ENCODE data around the gene SLC35E4. TPM values are rescaled to one million over a fixed set of nuclear protein-coding genes. Genes with fewer than 3 reads are reported as not detected.

Gene SLC35E4
- total and polyA plus RNA-seq, 2 experiments from 2014 or later: 1.4 to 5.5 TPM

DNA sequence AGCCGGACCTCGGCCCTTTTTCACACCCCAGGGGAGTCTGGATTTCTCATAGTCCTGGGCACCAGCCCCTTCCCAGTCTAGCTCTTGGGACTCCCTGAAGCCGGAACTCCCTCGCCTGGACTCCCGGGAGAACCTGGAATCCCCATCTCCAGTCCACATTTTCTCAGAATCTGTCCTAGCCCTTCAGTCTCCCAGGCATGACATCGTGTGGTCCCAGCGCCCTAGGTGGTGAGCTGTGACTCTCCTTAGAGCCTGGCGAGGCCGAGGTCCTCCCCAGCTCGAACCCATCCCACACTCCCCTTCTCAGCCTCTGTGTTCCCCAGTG is 32.8 kb downstream of the SLC35E4 start:
- no peaks in the 10 kb centered on the region for H3K79me2 ChIP-seq

DNA sequence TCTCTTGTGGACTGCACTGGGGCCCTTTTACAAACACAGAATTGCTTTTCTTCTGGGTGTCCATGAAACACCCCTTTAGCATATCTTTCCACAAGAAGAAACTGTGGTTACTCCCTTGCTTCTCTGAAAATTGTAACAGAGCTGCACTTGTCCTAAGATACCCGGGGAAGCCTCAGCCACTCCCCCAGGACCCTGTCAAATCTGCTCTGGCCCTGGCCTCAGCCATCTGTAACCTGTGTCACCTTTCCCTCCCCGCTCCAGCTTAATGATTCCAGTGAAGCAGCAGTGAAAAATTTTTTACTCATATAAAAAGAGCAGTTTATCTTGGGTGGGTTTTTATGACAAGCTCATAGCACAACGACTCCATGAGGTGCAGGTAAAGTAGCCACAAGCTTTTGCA is 35.5 kb downstream of the SLC35E4 start:
- no peaks in the 10 kb centered on the region for H4K20me1 ChIP-seq (ENCODE audit: insufficient read depth, poor library complexity, severe bottlenecking)
- peaks cover 7% of the 10 kb centered on the region for H3K27me3 ChIP-seq
- no peak overlapping the region for H3K4me3 ChIP-seq
- H3K9me2 ChIP-seq (replicated peaks; ENCODE audit: insufficient read depth): no peaks in the 10 kb centered on the region
- no peak overlapping the region for H2AFZ ChIP-seq
- no peaks in the 10 kb centered on the region for H3K79me2 ChIP-seq
- WGBS (ENCODE audit: low lambda C conversion rate, missing lambda C conversion rate): 81% methylated on average over 3 of the region's 3 CpGs
- no peaks in the 10 kb centered on the region for H3K36me3 ChIP-seq (replicated peaks; ENCODE audit: insufficient read depth, low read depth)
- H3K27ac ChIP-seq: no peak overlapping the region
- DNase-seq (ENCODE audit: low spot score): no peak
- TF ChIP-seq EZH2 (IDR thresholded peaks at IDR 0.05; ENCODE audit: borderline replicate concordance) (no peak), EZH2phosphoT487 (IDR thresholded peaks at IDR 0.05; ENCODE audit: low read depth, severe bottlenecking, unreplicated experiment) (no peak)
- TF ChIP-seq, protein P1, sequence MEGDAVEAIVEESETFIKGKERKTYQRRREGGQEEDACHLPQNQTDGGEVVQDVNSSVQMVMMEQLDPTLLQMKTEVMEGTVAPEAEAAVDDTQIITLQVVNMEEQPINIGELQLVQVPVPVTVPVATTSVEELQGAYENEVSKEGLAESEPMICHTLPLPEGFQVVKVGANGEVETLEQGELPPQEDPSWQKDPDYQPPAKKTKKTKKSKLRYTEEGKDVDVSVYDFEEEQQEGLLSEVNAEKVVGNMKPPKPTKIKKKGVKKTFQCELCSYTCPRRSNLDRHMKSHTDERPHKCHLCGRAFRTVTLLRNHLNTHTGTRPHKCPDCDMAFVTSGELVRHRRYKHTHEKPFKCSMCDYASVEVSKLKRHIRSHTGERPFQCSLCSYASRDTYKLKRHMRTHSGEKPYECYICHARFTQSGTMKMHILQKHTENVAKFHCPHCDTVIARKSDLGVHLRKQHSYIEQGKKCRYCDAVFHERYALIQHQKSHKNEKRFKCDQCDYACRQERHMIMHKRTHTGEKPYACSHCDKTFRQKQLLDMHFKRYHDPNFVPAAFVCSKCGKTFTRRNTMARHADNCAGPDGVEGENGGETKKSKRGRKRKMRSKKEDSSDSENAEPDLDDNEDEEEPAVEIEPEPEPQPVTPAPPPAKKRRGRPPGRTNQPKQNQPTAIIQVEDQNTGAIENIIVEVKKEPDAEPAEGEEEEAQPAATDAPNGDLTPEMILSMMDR (IDR thresholded peaks at IDR 0.05; ENCODE audit: poor library complexity): no peak
- no peaks in the 10 kb centered on the region for H3K9me3 ChIP-seq (ENCODE audit: low read depth)
- H3K4me2 ChIP-seq: no peak overlapping the region
- no peaks in the 10 kb centered on the region for H3K4me1 ChIP-seq (ENCODE audit: insufficient read depth)

More for the DNA sequence above, 32.8 kb downstream of the SLC35E4 start:
- Histone ChIP-seq H3K27me3 (peaks cover 7% of the 10 kb centered on the region), H3K4me1 (ENCODE audit: insufficient read depth) (no peaks in the 10 kb centered on the region), H3K9me3 (ENCODE audit: low read depth) (no peaks in the 10 kb centered on the region), H4K20me1 (ENCODE audit: insufficient read depth, poor library complexity, severe bottlenecking) (no peaks in the 10 kb centered on the region), H3K9me2 (replicated peaks; ENCODE audit: insufficient read depth) (no peaks in the 10 kb centered on the region), H3K27ac (peak overlapping the region; percentile 51), H3K4me2 (peak overlapping the region; percentile 86), H3K4me3 (peak overlapping the region; percentile 66), H3K36me3 (replicated peaks; ENCODE audit: insufficient read depth, low read depth) (no peaks in the 10 kb centered on the region), H2AFZ (peak overlapping the region; percentile 93)
- TF ChIP-seq EZH2 (IDR thresholded peaks at IDR 0.05; ENCODE audit: borderline replicate concordance): no peak
- no peak for TF ChIP-seq EZH2phosphoT487 (IDR thresholded peaks at IDR 0.05; ENCODE audit: low read depth, severe bottlenecking, unreplicated experiment)
- TF ChIP-seq, protein P1 (IDR thresholded peaks at IDR 0.05; ENCODE audit: poor library complexity): no peak
- 16% methylated on average over 8 of the region's 10 CpGs for WGBS (ENCODE audit: low lambda C conversion rate, missing lambda C conversion rate)
- DNase-seq (ENCODE audit: low spot score): no peak

DNA sequence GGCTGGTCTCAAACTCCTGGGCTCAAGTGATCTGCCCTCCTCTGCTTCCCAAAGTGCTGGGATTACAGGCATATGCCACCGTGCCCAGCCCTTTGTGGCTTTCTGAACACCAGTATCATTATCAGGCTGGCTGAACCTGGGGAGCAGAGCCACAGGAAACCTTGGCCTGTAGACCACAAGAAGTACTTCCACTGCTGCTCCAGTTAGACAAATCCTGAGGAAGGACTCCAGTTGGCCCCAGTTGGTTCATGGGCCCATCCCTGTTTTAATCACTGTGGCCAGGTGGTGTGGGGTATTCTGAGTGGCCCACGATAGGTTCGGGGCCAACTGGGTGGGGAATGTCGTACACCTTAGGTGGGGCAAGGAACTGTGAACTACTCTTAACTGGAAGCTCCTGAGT is 37.6 kb downstream of the SLC35E4 start:
- Histone ChIP-seq H3K4me3 (no peak overlapping the region), H3K27ac (no peak overlapping the region), H3K36me3 (replicated peaks; ENCODE audit: insufficient read depth, low read depth) (no peaks in the 10 kb centered on the region), H3K27me3 (peaks cover 11% of the 10 kb centered on the region), H3K4me1 (ENCODE audit: insufficient read depth) (no peaks in the 10 kb centered on the region), H4K20me1 (ENCODE audit: insufficient read depth, poor library complexity, severe bottlenecking) (no peaks in the 10 kb centered on the region), H3K79me2 (no peaks in the 10 kb centered on the region), H2AFZ (no peak overlapping the region), H3K4me2 (no peak overlapping the region), H3K9me2 (replicated peaks; ENCODE audit: insufficient read depth) (no peaks in the 10 kb centered on the region), H3K9me3 (ENCODE audit: low read depth) (no peaks in the 10 kb centered on the region)
- WGBS (ENCODE audit: low lambda C conversion rate, missing lambda C conversion rate): 94% methylated on average over 4 of the region's 4 CpGs
- no peak for DNase-seq (ENCODE audit: low spot score)
- TF ChIP-seq EZH2 (IDR thresholded peaks at IDR 0.05; ENCODE audit: borderline replicate concordance) (no peak), EZH2phosphoT487 (IDR thresholded peaks at IDR 0.05; ENCODE audit: low read depth, severe bottlenecking, unreplicated experiment) (no peak)
- TF ChIP-seq, protein P1 (IDR thresholded peaks at IDR 0.05; ENCODE audit: poor library complexity): no peak

DNA sequence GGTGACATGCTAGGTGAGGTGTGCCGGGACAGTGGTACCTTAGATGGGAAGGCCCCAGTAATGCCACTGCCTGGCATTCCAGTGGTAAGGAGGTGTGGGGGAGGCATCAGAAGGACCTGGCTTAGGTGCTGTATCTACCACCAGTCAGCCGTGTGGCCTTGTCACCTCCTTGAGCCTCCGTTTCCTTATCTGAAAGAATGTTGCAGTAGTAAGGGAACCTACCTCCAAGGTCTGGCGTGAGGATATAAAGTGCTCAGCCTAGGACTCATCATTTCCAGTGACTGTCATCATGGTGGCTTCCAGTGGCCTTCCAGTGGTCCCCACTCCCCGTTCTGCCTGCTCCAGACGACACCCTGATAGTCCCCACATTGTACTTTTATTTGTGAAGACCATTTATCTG is 38.9 kb downstream of the SLC35E4 start:
- Histone ChIP-seq H3K4me1 (ENCODE audit: insufficient read depth) (no peaks in the 10 kb centered on the region), H3K27me3 (peaks cover 7% of the 10 kb centered on the region), H3K36me3 (replicated peaks; ENCODE audit: insufficient read depth, low read depth) (no peaks in the 10 kb centered on the region), H3K79me2 (no peaks in the 10 kb centered on the region), H4K20me1 (ENCODE audit: insufficient read depth, poor library complexity, severe bottlenecking) (no peaks in the 10 kb centered on the region), H3K9me2 (replicated peaks; ENCODE audit: insufficient read depth) (no peaks in the 10 kb centered on the region), H3K4me2 (no peak overlapping the region), H3K27ac (no peak overlapping the region), H3K4me3 (no peak overlapping the region), H3K9me3 (ENCODE audit: low read depth) (no peaks in the 10 kb centered on the region), H2AFZ (no peak overlapping the region)
- WGBS (ENCODE audit: low lambda C conversion rate, missing lambda C conversion rate): 91% methylated on average over 6 of the region's 6 CpGs
- no peak for DNase-seq (ENCODE audit: low spot score)
- TF ChIP-seq EZH2phosphoT487 (IDR thresholded peaks at IDR 0.05; ENCODE audit: low read depth, severe bottlenecking, unreplicated experiment): no peak
- TF ChIP-seq, protein P1 (IDR thresholded peaks at IDR 0.05; ENCODE audit: poor library complexity): no peak
- no peak for TF ChIP-seq EZH2 (IDR thresholded peaks at IDR 0.05; ENCODE audit: borderline replicate concordance)

All from hepatocyte (in vitro differentiated cells).